K562 (cell line): Measurements from ENCODE around the gene STAT6. TPM values are rescaled to one million over a fixed set of nuclear protein-coding genes. Genes with fewer than 3 reads are reported as not detected.

Experiments
- ATAC-seq: fragments of 200-7000 bp; cut with Tn5 transposase; 3 replicates; pipeline ENCODE4 v1.9.1; 2020; ENCODE audit warnings: moderate library complexity
- BruUV-seq: library from RNA; stranded (reverse); fragments of 400-500 nt; replicated peaks from 2 replicates; lab custom pipeline; 2021; lab: Mats Ljungman, UMichigan
- CTCF ChIA-PET: fragments of 300-600 bp; formaldehyde crosslinking; extraction: SDS; loops from one replicate; lab custom pipeline; 2021; ENCODE audit warnings: low intra/inter-chr PET ratio; lab: Yijun Ruan, JAX
- POLR2A ChIA-PET: fragments of 300-600, 350-650 bp; sonication (Branson Sonifier 250); formaldehyde crosslinking; extraction: SDS; loops from one replicate; lab custom pipeline; 2021; ENCODE audit warnings: antibody characterized with exemption, inconsistent platforms; lab: Yijun Ruan, JAX
- DNase-seq, 4 experiments: peaks; one replicate each; pipeline versions ENCODE4 v3.0.0 to v3.0.0-alpha.2; 2011 to 2018; ENCODE audit warnings: low spot score in 3 of 4, mixed read lengths in 3 of 4; ENCODE audit errors: extremely low read depth in 1 of 4
- FAIRE-seq: peaks from 2 replicates; lab custom pipeline; 2011; peaks lifted over from hg19 to GRCh38; lab: Jason Lieb, UNC
- H2AFZ ChIP-seq: 2 replicates; pipeline ENCODE4 v1.6.0; 2011; ENCODE audit warnings: low read depth, low read length, control low read depth, inconsistent platforms
- H3K27ac ChIP-seq: fragments of 200-600 bp; 3 replicates; pipeline ENCODE4 v1.8.0; 2011; ENCODE audit warnings: low read depth, mild to moderate bottlenecking, control low read depth, inconsistent platforms, low read length, moderate library complexity, mixed read lengths; ENCODE audit errors: extremely low read depth
- H3K27me3 ChIP-seq, 2 experiments: fragments of 300-600 bp in 1 of 2; 2 replicates in 1 of 2; 3 replicates in 1 of 2; pipeline versions ENCODE4 v1.6.0 to v1.8.0; 2011; ENCODE audit warnings: inconsistent platforms in 2 of 2, low read length in 2 of 2, mild to moderate bottlenecking in 1 of 2, mixed read lengths in 1 of 2, moderate library complexity in 1 of 2; ENCODE audit not compliant: control insufficient read depth in 2 of 2, insufficient read depth in 2 of 2
- H3K36me3 ChIP-seq: fragments of 300-600 bp; 3 replicates; pipeline ENCODE4 v1.8.0; 2011; ENCODE audit warnings: mild to moderate bottlenecking, low read length, inconsistent platforms; ENCODE audit not compliant: control insufficient read depth, insufficient read depth
- H3K4me1 ChIP-seq, 2 experiments: fragments of 200-600 bp in 1 of 2; replicated peaks in 1 of 2; 2 replicates in 1 of 2; 3 replicates in 1 of 2; pipeline versions ENCODE4 v1.5.1 to v1.8.0; 2011; ENCODE audit warnings: inconsistent platforms in 2 of 2, low read length in 2 of 2, mild to moderate bottlenecking in 1 of 2, mixed read lengths in 1 of 2, moderate library complexity in 1 of 2; ENCODE audit not compliant: control insufficient read depth in 2 of 2, insufficient read depth in 2 of 2
- H3K4me2 ChIP-seq: 2 replicates; pipeline ENCODE4 v1.6.1; 2011; ENCODE audit warnings: low read length, control low read depth, inconsistent platforms, mixed read lengths; ENCODE audit not compliant: insufficient read depth
- H3K4me3 ChIP-seq: fragments of 200-600 bp; sonication (generic), shearing (Covaris generic); 2 replicates; pipeline ENCODE4 v1.5.1; 2016; ENCODE audit warnings: control low read depth, inconsistent platforms
- H3K79me2 ChIP-seq: fragments of 200-600 bp; 3 replicates; pipeline ENCODE4 v1.8.0; 2011; ENCODE audit warnings: low read length, inconsistent platforms; ENCODE audit not compliant: control insufficient read depth, insufficient read depth
- H3K9ac ChIP-seq, 2 experiments: 2 replicates each; pipeline versions ENCODE4 v1.6.0 to v1.6.1; 2011; ENCODE audit warnings: low read depth in 2 of 2, low read length in 2 of 2, control low read depth in 1 of 2, inconsistent platforms in 1 of 2, mild to moderate bottlenecking in 1 of 2, mixed read lengths in 1 of 2; ENCODE audit not compliant: insufficient read depth in 1 of 2
- H3K9me1 ChIP-seq: one replicate; pipeline ENCODE4 v1.6.0; 2011; ENCODE audit warnings: inconsistent platforms, mild to moderate bottlenecking, low read length, moderate library complexity; ENCODE audit not compliant: control insufficient read depth, insufficient read depth
- H3K9me3 ChIP-seq: replicated peaks from 2 replicates; pipeline ENCODE4 v1.5.1; 2011; ENCODE audit warnings: low read depth, low read length, inconsistent platforms; ENCODE audit not compliant: control insufficient read depth, insufficient read depth
- H4K20me1 ChIP-seq: replicated peaks from 2 replicates; pipeline ENCODE4 v1.6.1; 2011; ENCODE audit warnings: low read length, inconsistent platforms, mixed read lengths; ENCODE audit not compliant: control insufficient read depth, insufficient read depth
- ARID1B ChIP-seq: fragments of 450-650 bp; IDR thresholded peaks from 2 replicates; pipeline ENCODE4 v1.6.1; 2016; ENCODE audit warnings: antibody characterized with exemption, mild to moderate bottlenecking, inconsistent platforms
- ATF3 ChIP-seq, 2 experiments: fragments of 450-650 bp in 1 of 2; sonication (generic) in 1 of 2; formaldehyde crosslinking in 1 of 2; IDR thresholded peaks in 1 of 2; conservative IDR thresholded peaks in 1 of 2; 2 replicates each; pipeline versions ENCODE4 v1.6.1 to v1.8.1; 2016 to 2023; ENCODE audit warnings: mild to moderate bottlenecking in 2 of 2, moderate library complexity in 2 of 2, inconsistent platforms in 1 of 2, missing genetic modification reagents in 1 of 2
- CBFA2T3 ChIP-seq: fragments of 450-650 bp; IDR thresholded peaks from 2 replicates; pipeline ENCODE4 v1.6.1; 2017
- CSDE1 ChIP-seq, 2 experiments: fragments of 450-650 bp; IDR thresholded peaks; 2 replicates each; pipeline ENCODE4 v1.6.1; 2016; ENCODE audit warnings: mild to moderate bottlenecking in 1 of 2
- DPF2 ChIP-seq: fragments of 450-650 bp; IDR thresholded peaks from 2 replicates; pipeline ENCODE4 v1.6.1; 2016
- ELF2 ChIP-seq: fragments of 250-450 bp; sonication (Bioruptor Pico); IDR thresholded peaks from 2 replicates; pipeline ENCODE4 v1.5.0; 2021; ENCODE audit warnings: mild to moderate bottlenecking
- EP300 ChIP-seq: IDR thresholded peaks from 2 replicates; pipeline ENCODE4 v1.6.1; 2012; ENCODE audit warnings: low read length, improper control_type of control experiment
- FOSL1 ChIP-seq: fragments of 200-800 bp; sonication (Bioruptor generic); conservative IDR thresholded peaks from 2 replicates; pipeline ENCODE4 v1.6.1; 2016; ENCODE audit warnings: missing genetic modification characterization, missing compliant biosample characterization
- HDAC1 ChIP-seq, 2 experiments: fragments of 450-650 bp; IDR thresholded peaks; 2 replicates each; pipeline ENCODE4 v1.6.1; 2016 to 2017; ENCODE audit warnings: inconsistent platforms in 1 of 2, mild to moderate bottlenecking in 1 of 2, moderate library complexity in 1 of 2
- IRF2 ChIP-seq: sonication (generic); formaldehyde crosslinking; IDR thresholded peaks from 2 replicates; pipeline ENCODE4 v1.8.1; 2022; ENCODE audit warnings: mild to moderate bottlenecking, missing genetic modification reagents
- JUND ChIP-seq, 2 experiments: IDR thresholded peaks; 2 replicates in 1 of 2; 3 replicates in 1 of 2; pipeline ENCODE4 v1.6.1; 2011; ENCODE audit warnings: borderline replicate concordance in 2 of 2, low read depth in 2 of 2, low read length in 2 of 2, improper control_type of control experiment in 1 of 2, missing biosample characterization in 1 of 2, missing genetic modification characterization in 1 of 2, missing genetic modification reagents in 1 of 2
- KDM1A ChIP-seq, 2 experiments: fragments of 450-650 bp; IDR thresholded peaks; 2 replicates each; pipeline ENCODE4 v1.6.1; 2016; ENCODE audit warnings: mild to moderate bottlenecking in 2 of 2
- KLF16 ChIP-seq: IDR thresholded peaks from 2 replicates; pipeline ENCODE4 v1.6.1; 2016; ENCODE audit warnings: antibody characterized with exemption
- MEIS2 ChIP-seq: fragments of 450-650 bp; IDR thresholded peaks from 2 replicates; pipeline ENCODE4 v1.6.1; 2014; ENCODE audit warnings: mild to moderate bottlenecking; ENCODE audit not compliant: partially characterized antibody
- MLLT1 ChIP-seq, 2 experiments: fragments of 450-650 bp; IDR thresholded peaks; 2 replicates each; pipeline ENCODE4 v1.6.1; 2016
- MTA2 ChIP-seq: fragments of 450-650 bp; IDR thresholded peaks from 2 replicates; pipeline ENCODE4 v1.6.1; 2016; ENCODE audit warnings: low read depth
- PML ChIP-seq: IDR thresholded peaks from 2 replicates; pipeline ENCODE4 v1.6.1; 2012; ENCODE audit warnings: low read length, inconsistent platforms
- RCOR1 ChIP-seq, 2 experiments: IDR thresholded peaks; 2 replicates each; pipeline ENCODE4 v1.6.1; 2012; ENCODE audit warnings: low read depth in 2 of 2, low read length in 2 of 2, borderline replicate concordance in 1 of 2, improper control_type of control experiment in 1 of 2
- RHOXF2B ChIP-seq: fragments of 250-450 bp; sonication (Bioruptor Pico); conservative IDR thresholded peaks from 2 replicates; pipeline ENCODE4 v1.5.1; 2021
- SMARCA4 ChIP-seq: fragments of 450-650 bp; IDR thresholded peaks from 2 replicates; pipeline ENCODE4 v1.6.1; 2016
- SMARCE1 ChIP-seq: fragments of 450-650 bp; IDR thresholded peaks from 2 replicates; pipeline ENCODE4 v1.7.1; 2016; ENCODE audit warnings: mild to moderate bottlenecking
- TAL1 ChIP-seq: fragments of 450-650 bp; IDR thresholded peaks from 2 replicates; pipeline ENCODE4 v1.6.1; 2016; ENCODE audit warnings: mild to moderate bottlenecking
- TCF3 ChIP-seq: sonication (generic); formaldehyde crosslinking; IDR thresholded peaks from 2 replicates; pipeline ENCODE4 v1.4.0; 2020; ENCODE audit warnings: mild to moderate bottlenecking, missing genetic modification reagents
- WGBS: fragments of 100-300 bp; shearing (Covaris generic); methylation state at CpG from one replicate; pipeline ENCODE4 v1.1.6; 2016; ENCODE audit warnings: low coverage, mixed read lengths; ENCODE audit not compliant: insufficient coverage; ENCODE audit errors: missing lambda C conversion rate; 5-methylcytosine and 5-hydroxymethylcytosine counted together
- in situ Hi-C: fragments of 300-500 bp; cut with MboI; formaldehyde crosslinking; loops from 4 replicates; pipeline ENCODE4 v1.15.0; 2018; ENCODE audit warnings: inconsistent platforms, mixed read lengths
- intact Hi-C: fragments of 100-400 bp; cut with micrococcal nuclease; formaldehyde crosslinking; loops from 2 replicates; pipeline ENCODE4 v1.14.2; 2022
- polyA plus RNA-seq, 8 experiments: library from polyadenylated mRNA; depleted of rRNA in 4 of 8; stranded (reverse) in 5 of 8; unstranded in 3 of 8; fragments of >200 nt; fragmentation: Nextera tagmentation in 2 of 8; fragmentation: Illumina TruSeq in 1 of 8; extraction: Ambion mirVana in 2 of 8; extraction: Trizol in 1 of 8; gene quantifications; 2 replicates each; pipeline versions ENCODE4 v1.2.1 to v1.2.3, GENCODE V29; 2011 to 2014; ENCODE audit warnings: inconsistent platforms in 1 of 8, missing spikeins in 1 of 8
- total RNA-seq, 7 experiments: library from RNA; depleted of rRNA in 6 of 7; stranded (reverse); fragments of >200 nt in 6 of 7; fragmentation: Illumina TruSeq in 2 of 7; extraction: Trizol in 2 of 7; gene quantifications; 2 replicates each; pipeline versions ENCODE4 v1.2.1 to v1.2.3, GENCODE V29; 2011 to 2021; ENCODE audit warnings: low replicate concordance in 1 of 7

The STAT6 gene
- total and polyA plus RNA-seq, 9 of the 15 experiments (the other 6 are each of a cell fraction or from before 2014, with no cell fraction given): 2.4 to 49.5 (median 26.5) TPM

- Histone ChIP-seq H3K27me3 (no peaks in the 10 kb centered on the region), H2AFZ (no peak overlapping the region), H3K4me3 (no peak overlapping the region), H3K9me3 (no peaks in the 10 kb centered on the region), H3K9me1 (no peaks in the 10 kb centered on the region), H3K4me1 (peaks cover 14 to 20% of the 10 kb centered on the region in 2 experiments; a peak in 4 of 5 replicates), H3K4me2 (no peak overlapping the region), H3K36me3 (no peaks in the 10 kb centered on the region), H3K27ac (no peak overlapping the region), H4K20me1 (no peaks in the 10 kb centered on the region; the same call in 1 of the 2 replicates), H3K79me2 (no peaks in the 10 kb centered on the region), H3K9ac (peak overlapping the region in 1 of 2 experiments; percentile 3; a peak in 1 of 4 replicates)
- in situ Hi-C loops (no loop called here), intact Hi-C loops (no loop called here)
- FAIRE-seq (peak; percentile 83), DNase-seq (peak; percentile 33 to 71 (median 43)), ATAC-seq (peak; percentile 56)
- ChIA-PET POLR2A (interaction anchor here (0.6 to 1.1 kb wide), 6 partner anchors 9 to 783 kb away, joined by 3 to 8 read pairs (median 3); partner anchors contain the start of genes DDIT3 and PAN2), CTCF (no interaction called here)
- 2% methylated on average over 5 of the region's 5 CpGs for WGBS
- no TSS peak for BruUV-seq
- peak; percentile 72 for TF ChIP-seq FOSL1 (tag)
- peak; percentile 71 for TF ChIP-seq MEIS2
- TF ChIP-seq MLLT1 (IDR thresholded peaks at IDR 0.05): peak in 1 of 2 experiments; percentile 86; a peak in 2 of 4 replicates
- peak; percentile 51; the same call in 1 of the 2 replicates for TF ChIP-seq SMARCA4
- TF ChIP-seq ARID1B: peak; percentile 84
- peak; percentile 38; the same call in 1 of the 2 replicates for TF ChIP-seq MTA2
- TF ChIP-seq KDM1A (IDR thresholded peaks at IDR 0.05): peak; percentile 87 to 88
- no peak for TF ChIP-seq CSDE1 (IDR thresholded peaks at IDR 0.05)
- peak; percentile 91 for TF ChIP-seq TCF3 (CRISPR knock-in tag)
- TF ChIP-seq JUND (IDR thresholded peaks at IDR 0.05; ENCODE audit: borderline replicate concordance, low read depth, low read length): no peak
- 0 out of 3 replicates have a peak, but pooled peaks have one; percentile 23 for TF ChIP-seq JUND (tag; IDR thresholded peaks at IDR 0.05; ENCODE audit: borderline replicate concordance, low read depth, low read length)
- peak; percentile 66 for TF ChIP-seq SMARCE1
- no peak for TF ChIP-seq ELF2 (CRISPR knock-in tag)
- no peak for TF ChIP-seq IRF2 (CRISPR knock-in tag)
- peak; percentile 73 for TF ChIP-seq DPF2
- TF ChIP-seq RCOR1 (IDR thresholded peaks at IDR 0.05; ENCODE audit: borderline replicate concordance in 1 of 2, low read depth in 2 of 2, low read length in 2 of 2): peak in 1 of 2 experiments; percentile 72; a peak in 3 of 4 replicates
- 0 out of 2 replicates have a peak, but pooled peaks have one; percentile 24 for TF ChIP-seq ATF3 (IDR thresholded peaks at IDR 0.05)
- no peak for TF ChIP-seq ATF3 (CRISPR knock-in tag; conservative IDR thresholded peaks at IDR 0.05)
- TF ChIP-seq CBFA2T3: peak; percentile 85
- TF ChIP-seq HDAC1 (IDR thresholded peaks at IDR 0.05): peak in 1 of 2 experiments; percentile 74; a peak in 2 of 4 replicates
- peak; percentile 42; the same call in 1 of the 2 replicates for TF ChIP-seq KLF16
- peak; percentile 49; the same call in 1 of the 2 replicates for TF ChIP-seq PML
- TF ChIP-seq EP300: peak; percentile 32; the same call in 1 of the 2 replicates
- TF ChIP-seq TAL1: peak; percentile 66
- no peak for TF ChIP-seq RHOXF2B
Observed at GRCh38 chr12:57116580-57117281, 5.6 kb upstream of the STAT6 start.
